Muscle layer of colon (tissue), 2 donors: ENCODE results near the gene LRRC4C.

Experiments used
- H3K27ac ChIP-seq: one replicate; pipeline ENCODE4 v1.7.0; 2013; ENCODE audit warnings: low read depth, mild to moderate bottlenecking, low read length, moderate library complexity
- H3K27me3 ChIP-seq, 2 donors: one replicate each; pipeline ENCODE4 v1.7.0; 2013; ENCODE audit warnings: low read length in 2 of 2, mild to moderate bottlenecking in 2 of 2; ENCODE audit not compliant: insufficient read depth in 2 of 2, control insufficient read depth in 1 of 2
- H3K36me3 ChIP-seq: one replicate; pipeline ENCODE4 v1.7.0; 2013; ENCODE audit warnings: mild to moderate bottlenecking, low read length; ENCODE audit not compliant: insufficient read depth
- H3K4me1 ChIP-seq: one replicate; pipeline ENCODE4 v1.7.0; 2013; ENCODE audit warnings: mild to moderate bottlenecking, low read length; ENCODE audit not compliant: insufficient read depth
- H3K4me3 ChIP-seq, 2 donors: one replicate each; pipeline ENCODE4 v1.7.0; 2013; ENCODE audit warnings: low read length in 2 of 2, low read depth in 1 of 2, mild to moderate bottlenecking in 1 of 2, moderate library complexity in 1 of 2
- H3K9ac ChIP-seq: one replicate; pipeline ENCODE4 v1.7.0; 2013; ENCODE audit warnings: low read length
- H3K9me3 ChIP-seq: one replicate; pipeline ENCODE4 v1.7.0; 2013; ENCODE audit warnings: mild to moderate bottlenecking, low read length
- donor health status: abdominal sarcoma.
- donor health status: Adenocarcinoma of cecum.

Gene LRRC4C

GRCh38 chr11:41010361-41011050, 448.9 kb downstream of the LRRC4C start:
- H3K9me3 ChIP-seq, result no peaks in the 10 kb centered on the region
- H3K27me3 ChIP-seq, result no peaks in the 10 kb centered on the region
- no peaks in the 10 kb centered on the region for H3K36me3 ChIP-seq
- no peak overlapping the region for H3K9ac ChIP-seq
- H3K4me3 ChIP-seq, result no peak overlapping the region
- no peaks in the 10 kb centered on the region for H3K4me1 ChIP-seq
- no peak overlapping the region for H3K27ac ChIP-seq

GRCh38 chr11:41005986-41006385, 453.5 kb downstream of the LRRC4C start:
- Histone ChIP-seq H3K4me3 (no peak overlapping the region), H3K36me3 (no peaks in the 10 kb centered on the region), H3K27ac (no peak overlapping the region), H3K4me1 (no peaks in the 10 kb centered on the region), H3K9ac (no peak overlapping the region), H3K27me3 (no peaks in the 10 kb centered on the region), H3K9me3 (no peaks in the 10 kb centered on the region)

- no peaks in the 10 kb centered on the region for H3K27me3 ChIP-seq
- H3K4me1 ChIP-seq, result no peaks in the 10 kb centered on the region
- H3K36me3 ChIP-seq, result no peaks in the 10 kb centered on the region
- no peaks in the 10 kb centered on the region for H3K9me3 ChIP-seq
- no peak overlapping the region for H3K4me3 ChIP-seq
- no peak overlapping the region for H3K9ac ChIP-seq
- H3K27ac ChIP-seq, result no peak overlapping the region
These were observed 455.8 kb downstream of the LRRC4C start for GRCh38 chr11:41003339-41004282.

- H3K27ac ChIP-seq, result no peak overlapping the region
- H3K9ac ChIP-seq, result no peak overlapping the region
- no peaks in the 10 kb centered on the region for H3K9me3 ChIP-seq
- H3K27me3 ChIP-seq, result no peaks in the 10 kb centered on the region
- H3K4me3 ChIP-seq, result no peak overlapping the region
- no peaks in the 10 kb centered on the region for H3K4me1 ChIP-seq
- H3K36me3 ChIP-seq, result no peaks in the 10 kb centered on the region
These were observed 460.5 kb downstream of the LRRC4C start for GRCh38 chr11:40998920-40999319.

- no peak overlapping the region for H3K4me3 ChIP-seq
- H3K4me1 ChIP-seq, result no peaks in the 10 kb centered on the region
- no peak overlapping the region for H3K9ac ChIP-seq
- no peaks in the 10 kb centered on the region for H3K9me3 ChIP-seq
- H3K27ac ChIP-seq, result no peak overlapping the region
- no peaks in the 10 kb centered on the region for H3K36me3 ChIP-seq
- no peaks in the 10 kb centered on the region for H3K27me3 ChIP-seq
These were observed 471.5 kb downstream of the LRRC4C start for GRCh38 chr11:40987776-40988435.

- no peak overlapping the region for H3K27ac ChIP-seq
- no peak overlapping the region for H3K9ac ChIP-seq
- no peaks in the 10 kb centered on the region for H3K9me3 ChIP-seq
- no peaks in the 10 kb centered on the region for H3K4me1 ChIP-seq
- no peak overlapping the region for H3K4me3 ChIP-seq
- no peaks in the 10 kb centered on the region for H3K36me3 ChIP-seq
- no peaks in the 10 kb centered on the region for H3K27me3 ChIP-seq
These were observed 473.1 kb downstream of the LRRC4C start for GRCh38 chr11:40986320-40986719.

- H3K36me3 ChIP-seq, result no peaks in the 10 kb centered on the region
- no peak overlapping the region for H3K4me3 ChIP-seq
- no peaks in the 10 kb centered on the region for H3K4me1 ChIP-seq
- no peak overlapping the region for H3K27ac ChIP-seq
- no peaks in the 10 kb centered on the region for H3K9me3 ChIP-seq
- no peak overlapping the region for H3K9ac ChIP-seq
- no peaks in the 10 kb centered on the region for H3K27me3 ChIP-seq
These were observed 484.4 kb downstream of the LRRC4C start for GRCh38 chr11:40975076-40975475.

GRCh38 chr11:40974186-40974795, 485.2 kb downstream of the LRRC4C start:
- H3K9me3 ChIP-seq, result no peaks in the 10 kb centered on the region
- no peaks in the 10 kb centered on the region for H3K4me1 ChIP-seq
- H3K27ac ChIP-seq, result no peak overlapping the region
- H3K27me3 ChIP-seq, result no peaks in the 10 kb centered on the region
- H3K36me3 ChIP-seq, result no peaks in the 10 kb centered on the region
- H3K4me3 ChIP-seq, result no peak overlapping the region
- H3K9ac ChIP-seq, result no peak overlapping the region

GRCh38 chr11:40958707-40959106, 500.7 kb downstream of the LRRC4C start:
- no peak overlapping the region for H3K9ac ChIP-seq
- H3K4me3 ChIP-seq, result no peak overlapping the region
- H3K36me3 ChIP-seq, result no peaks in the 10 kb centered on the region
- H3K27ac ChIP-seq, result no peak overlapping the region
- H3K9me3 ChIP-seq, result no peaks in the 10 kb centered on the region
- H3K27me3 ChIP-seq, result no peaks in the 10 kb centered on the region
- no peaks in the 10 kb centered on the region for H3K4me1 ChIP-seq

GRCh38 chr11:40952479-40952878, 507.0 kb downstream of the LRRC4C start:
- H3K4me3 ChIP-seq, result no peak overlapping the region

GRCh38 chr11:40938002-40938401, 521.5 kb downstream of the LRRC4C start:
- Histone ChIP-seq H3K27ac (no peak overlapping the region), H3K4me3 (no peak overlapping the region), H3K36me3 (no peaks in the 10 kb centered on the region), H3K9ac (no peak overlapping the region), H3K4me1 (no peaks in the 10 kb centered on the region), H3K9me3 (peaks cover 4% of the 10 kb centered on the region), H3K27me3 (no peaks in the 10 kb centered on the region)

More at GRCh38 chr11:40952479-40952878, 507.0 kb downstream of the LRRC4C start:
- no peak overlapping the region for H3K9ac ChIP-seq
- H3K27ac ChIP-seq, result no peak overlapping the region
- H3K27me3 ChIP-seq, result no peaks in the 10 kb centered on the region
- no peaks in the 10 kb centered on the region for H3K9me3 ChIP-seq
- no peaks in the 10 kb centered on the region for H3K36me3 ChIP-seq
- no peaks in the 10 kb centered on the region for H3K4me1 ChIP-seq
